A549 (cell line): ENCODE data around the gene SEC16B. TPM values are rescaled to one million over a fixed set of nuclear protein-coding genes. Genes with fewer than 3 reads are reported as not detected.
"Not testable (repeated sequence)": the region's sequence is repeated elsewhere in the genome, so short reads cannot be mapped to it uniquely, and the experiment has no call there.

Source experiments
- ATAC-seq, 2 experiments: fragments of 200-7000 bp in 1 of 2; fragments of >200 bp in 1 of 2; cut with Nextera tagmentation in 1 of 2; cut with Tn5 transposase in 1 of 2; 3 replicates each; pipeline versions ENCODE4 v1.8.0 to v1.9.1; 2018 to 2020; ENCODE audit warnings: mild to moderate bottlenecking in 1 of 2, moderate library complexity in 1 of 2
- CTCF ChIA-PET: fragments of 300-600 bp; sonication (Branson Sonifier 250); formaldehyde crosslinking; extraction: SDS; loops from one replicate; lab custom pipeline; 2021; ENCODE audit warnings: antibody characterized with exemption, inconsistent platforms; lab: Yijun Ruan, JAX
- POLR2A ChIA-PET: fragments of 350-600 bp; formaldehyde crosslinking; extraction: SDS; loops from one replicate; lab custom pipeline; 2021; ENCODE audit warnings: antibody characterized with exemption, inconsistent platforms; lab: Yijun Ruan, JAX
- DNase-seq, 2 experiments: peaks; one replicate each; pipeline versions ENCODE4 v3.0.0 to v3.0.0-alpha.2; 2011 to 2016; ENCODE audit warnings: low read depth in 1 of 2, low spot score in 1 of 2
- FAIRE-seq: peaks from 2 replicates; lab custom pipeline; 2011; peaks lifted over from hg19 to GRCh38; lab: Jason Lieb, UNC
- H3K27ac ChIP-seq, 2 experiments: fragments of >200 bp; sonication (Bioruptor Twin); formaldehyde crosslinking; 3 replicates each; pipeline ENCODE4 v1.5.1; 2016 to 2017
- H3K4me1 ChIP-seq: fragments of >200 bp; sonication (Bioruptor Twin); formaldehyde crosslinking; 3 replicates; pipeline ENCODE4 v1.6.1; 2016
- H3K4me2 ChIP-seq: fragments of >200 bp; sonication (Bioruptor Twin); formaldehyde crosslinking; 3 replicates; pipeline ENCODE4 v1.6.1; 2016
- H3K4me3 ChIP-seq: fragments of >200 bp; sonication (Bioruptor Twin); formaldehyde crosslinking; 3 replicates; pipeline ENCODE4 v1.5.1; 2016
- H3K9me3 ChIP-seq: fragments of >200 bp; sonication (Bioruptor Twin); formaldehyde crosslinking; 3 replicates; pipeline ENCODE4 v1.6.1; 2016
- CBX2 ChIP-seq: fragments of 200-600 bp; sonication (generic); IDR thresholded peaks from 2 replicates; pipeline ENCODE4 v1.6.1; 2016; ENCODE audit warnings: low read depth, mild to moderate bottlenecking, borderline replicate concordance
- CBX8 ChIP-seq: fragments of 200-600 bp; sonication (generic); IDR thresholded peaks from 2 replicates; pipeline ENCODE4 v1.6.1; 2016
- CHD2 ChIP-seq: fragments of 150-350 bp; IDR thresholded peaks from 2 replicates; pipeline ENCODE4 v1.6.1; 2014; ENCODE audit warnings: low read length; ENCODE audit not compliant: partially characterized antibody
- EHMT2 ChIP-seq: fragments of 200-600 bp; sonication (generic); IDR thresholded peaks from 2 replicates; pipeline ENCODE4 v1.6.1; 2016; ENCODE audit warnings: antibody characterized with exemption, low read depth, mild to moderate bottlenecking, moderate library complexity
- ESRRA ChIP-seq: fragments of 150-350 bp; IDR thresholded peaks from 2 replicates; pipeline ENCODE4 v1.6.1; 2014; ENCODE audit warnings: mild to moderate bottlenecking, low read length, borderline replicate concordance
- FOSB ChIP-seq: fragments of 250-450 bp; sonication (Bioruptor Pico); IDR thresholded peaks from 2 replicates; pipeline ENCODE4 v1.5.0; 2020; ENCODE audit warnings: mild to moderate bottlenecking, moderate library complexity
- GATA3 ChIP-seq: IDR thresholded peaks from 2 replicates; pipeline ENCODE4 v1.6.1; 2012; ENCODE audit warnings: borderline replicate concordance
- HEYL ChIP-seq: fragments of 250-450 bp; sonication (Bioruptor Pico); IDR thresholded peaks from 2 replicates; pipeline ENCODE4 v1.8.0; 2021; ENCODE audit warnings: mild to moderate bottlenecking, moderate library complexity
- HOXA7 ChIP-seq: fragments of 250-450 bp; sonication (Bioruptor Pico); IDR thresholded peaks from 2 replicates; pipeline ENCODE4 v1.5.0; 2020; ENCODE audit warnings: mild to moderate bottlenecking, moderate library complexity
- HOXB5 ChIP-seq: fragments of 250-450 bp; sonication (Bioruptor Pico); IDR thresholded peaks from 2 replicates; pipeline ENCODE4 v1.5.0; 2020; ENCODE audit warnings: mild to moderate bottlenecking, moderate library complexity
- JUNB ChIP-seq: fragments of >200 bp; sonication (Bioruptor Twin); formaldehyde crosslinking; IDR thresholded peaks from 2 replicates; pipeline ENCODE4 v1.6.1; 2016
- KDM5A ChIP-seq: fragments of 200-600 bp; sonication (generic); IDR thresholded peaks from 2 replicates; pipeline ENCODE4 v1.6.1; 2016; ENCODE audit warnings: antibody characterized with exemption, mild to moderate bottlenecking
- NR3C1 ChIP-seq: fragments of >200 bp; sonication (Bioruptor Twin); formaldehyde crosslinking; IDR thresholded peaks from 3 replicates; pipeline ENCODE4 v1.6.1; 2017
- POLR2AphosphoS2 ChIP-seq: conservative IDR thresholded peaks from 2 replicates; pipeline ENCODE4 v1.6.1; 2012; ENCODE audit warnings: low read length, improper control_type of control experiment, inconsistent platforms
- RAD21 ChIP-seq, 2 experiments: fragments of >200 bp in 1 of 2; sonication (Bioruptor Twin) in 1 of 2; formaldehyde crosslinking in 1 of 2; IDR thresholded peaks in 1 of 2; conservative IDR thresholded peaks in 1 of 2; 2 replicates in 1 of 2; 3 replicates in 1 of 2; pipeline ENCODE4 v1.6.1; 2012 to 2018; ENCODE audit warnings: inconsistent platforms in 1 of 2
- RCOR1 ChIP-seq: fragments of 150-350 bp; IDR thresholded peaks from 2 replicates; pipeline ENCODE4 v1.6.1; 2014; ENCODE audit warnings: antibody characterized with exemption, low read length, low read depth
- SREBF2 ChIP-seq: fragments of 450-650 bp; IDR thresholded peaks from 2 replicates; pipeline ENCODE4 v1.6.1; 2014; ENCODE audit warnings: mild to moderate bottlenecking, moderate library complexity
- ZNF302 ChIP-seq: fragments of 250-450 bp; sonication (Bioruptor Pico); IDR thresholded peaks from 2 replicates; pipeline ENCODE4 v1.9.0; 2021; ENCODE audit warnings: inconsistent platforms, mild to moderate bottlenecking, moderate library complexity
- WGBS: methylation state at CpG from one replicate; pipeline ENCODE4 v1.1.6; 2017; ENCODE audit errors: missing lambda C conversion rate; 5-methylcytosine and 5-hydroxymethylcytosine counted together
- polyA plus RNA-seq, 4 experiments: library from polyadenylated mRNA; depleted of rRNA in 3 of 4; stranded (reverse); fragments of >200 nt; fragmentation: RNase III in 1 of 4; extraction: RNeasy Plus Mini Kit Qiagen cat#74134 plus additional on column Dnase treatment in 1 of 4; gene quantifications; 2 replicates in 3 of 4; 3 replicates in 1 of 4; pipeline ENCODE4 v1.2.3, GENCODE V29; 2011 to 2017
- TF ChIP-seq, protein P1 (sequence below): fragments of 450-650 bp; IDR thresholded peaks from 2 replicates; pipeline ENCODE4 v1.6.1; 2014; ENCODE audit warnings: antibody characterized with exemption
- TF ChIP-seq, protein P2 (sequence below): fragments of 200-600 bp; sonication (generic); IDR thresholded peaks from 2 replicates; pipeline ENCODE4 v1.6.1; 2016; ENCODE audit warnings: antibody characterized with exemption, mild to moderate bottlenecking, moderate library complexity
- TF ChIP-seq, protein P3 (sequence below): fragments of >200 bp; sonication (Bioruptor Twin); formaldehyde crosslinking; IDR thresholded peaks from 3 replicates; pipeline ENCODE4 v1.5.1; 2016
- TF ChIP-seq, protein P4 (sequence below): IDR thresholded peaks from 2 replicates; pipeline ENCODE4 v1.6.1; 2012; ENCODE audit warnings: low read depth, borderline replicate concordance

SEC16B gene
- polyA plus RNA-seq, 2 of the 4 experiments (the other 2 are of a cell fraction) = 1.3 to 2.6 TPM

DNA sequence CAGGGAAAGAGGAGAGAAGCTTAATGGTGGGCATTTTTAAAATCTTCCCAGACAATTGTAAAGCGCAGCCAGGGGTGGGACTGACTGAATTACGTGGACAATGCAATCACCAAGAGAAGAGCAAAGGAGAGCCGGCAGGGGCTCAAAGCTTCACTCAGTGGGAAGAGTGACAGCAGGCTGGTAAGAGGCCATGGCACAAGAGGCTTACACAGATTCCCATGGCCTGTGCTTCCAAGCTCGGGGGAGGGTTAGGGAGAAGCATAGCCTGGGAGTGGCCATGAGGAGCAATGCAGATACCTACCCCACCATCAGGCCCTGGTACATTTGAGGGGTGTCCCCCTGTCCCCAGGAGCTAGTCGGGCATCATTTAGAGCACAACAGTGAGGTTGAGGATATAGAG lies 27.1 kb upstream of the SEC16B start:
- TF ChIP-seq CBX2 (no peak), NR3C1 (no peak), FOSB (CRISPR knock-in tag) (no peak), HEYL (CRISPR knock-in tag) (no peak), CBX8 (no peak), HOXB5 (no peak), HOXA7 (no peak), ZNF302 (CRISPR knock-in tag) (no peak), CHD2 (no peak), EHMT2 (no peak)
- TF ChIP-seq, protein P1, sequence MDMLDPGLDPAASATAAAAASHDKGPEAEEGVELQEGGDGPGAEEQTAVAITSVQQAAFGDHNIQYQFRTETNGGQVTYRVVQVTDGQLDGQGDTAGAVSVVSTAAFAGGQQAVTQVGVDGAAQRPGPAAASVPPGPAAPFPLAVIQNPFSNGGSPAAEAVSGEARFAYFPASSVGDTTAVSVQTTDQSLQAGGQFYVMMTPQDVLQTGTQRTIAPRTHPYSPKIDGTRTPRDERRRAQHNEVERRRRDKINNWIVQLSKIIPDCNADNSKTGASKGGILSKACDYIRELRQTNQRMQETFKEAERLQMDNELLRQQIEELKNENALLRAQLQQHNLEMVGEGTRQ = no peak
- TF ChIP-seq, protein P2, sequence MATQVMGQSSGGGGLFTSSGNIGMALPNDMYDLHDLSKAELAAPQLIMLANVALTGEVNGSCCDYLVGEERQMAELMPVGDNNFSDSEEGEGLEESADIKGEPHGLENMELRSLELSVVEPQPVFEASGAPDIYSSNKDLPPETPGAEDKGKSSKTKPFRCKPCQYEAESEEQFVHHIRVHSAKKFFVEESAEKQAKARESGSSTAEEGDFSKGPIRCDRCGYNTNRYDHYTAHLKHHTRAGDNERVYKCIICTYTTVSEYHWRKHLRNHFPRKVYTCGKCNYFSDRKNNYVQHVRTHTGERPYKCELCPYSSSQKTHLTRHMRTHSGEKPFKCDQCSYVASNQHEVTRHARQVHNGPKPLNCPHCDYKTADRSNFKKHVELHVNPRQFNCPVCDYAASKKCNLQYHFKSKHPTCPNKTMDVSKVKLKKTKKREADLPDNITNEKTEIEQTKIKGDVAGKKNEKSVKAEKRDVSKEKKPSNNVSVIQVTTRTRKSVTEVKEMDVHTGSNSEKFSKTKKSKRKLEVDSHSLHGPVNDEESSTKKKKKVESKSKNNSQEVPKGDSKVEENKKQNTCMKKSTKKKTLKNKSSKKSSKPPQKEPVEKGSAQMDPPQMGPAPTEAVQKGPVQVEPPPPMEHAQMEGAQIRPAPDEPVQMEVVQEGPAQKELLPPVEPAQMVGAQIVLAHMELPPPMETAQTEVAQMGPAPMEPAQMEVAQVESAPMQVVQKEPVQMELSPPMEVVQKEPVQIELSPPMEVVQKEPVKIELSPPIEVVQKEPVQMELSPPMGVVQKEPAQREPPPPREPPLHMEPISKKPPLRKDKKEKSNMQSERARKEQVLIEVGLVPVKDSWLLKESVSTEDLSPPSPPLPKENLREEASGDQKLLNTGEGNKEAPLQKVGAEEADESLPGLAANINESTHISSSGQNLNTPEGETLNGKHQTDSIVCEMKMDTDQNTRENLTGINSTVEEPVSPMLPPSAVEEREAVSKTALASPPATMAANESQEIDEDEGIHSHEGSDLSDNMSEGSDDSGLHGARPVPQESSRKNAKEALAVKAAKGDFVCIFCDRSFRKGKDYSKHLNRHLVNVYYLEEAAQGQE = no peak
- TF ChIP-seq, protein P3, sequence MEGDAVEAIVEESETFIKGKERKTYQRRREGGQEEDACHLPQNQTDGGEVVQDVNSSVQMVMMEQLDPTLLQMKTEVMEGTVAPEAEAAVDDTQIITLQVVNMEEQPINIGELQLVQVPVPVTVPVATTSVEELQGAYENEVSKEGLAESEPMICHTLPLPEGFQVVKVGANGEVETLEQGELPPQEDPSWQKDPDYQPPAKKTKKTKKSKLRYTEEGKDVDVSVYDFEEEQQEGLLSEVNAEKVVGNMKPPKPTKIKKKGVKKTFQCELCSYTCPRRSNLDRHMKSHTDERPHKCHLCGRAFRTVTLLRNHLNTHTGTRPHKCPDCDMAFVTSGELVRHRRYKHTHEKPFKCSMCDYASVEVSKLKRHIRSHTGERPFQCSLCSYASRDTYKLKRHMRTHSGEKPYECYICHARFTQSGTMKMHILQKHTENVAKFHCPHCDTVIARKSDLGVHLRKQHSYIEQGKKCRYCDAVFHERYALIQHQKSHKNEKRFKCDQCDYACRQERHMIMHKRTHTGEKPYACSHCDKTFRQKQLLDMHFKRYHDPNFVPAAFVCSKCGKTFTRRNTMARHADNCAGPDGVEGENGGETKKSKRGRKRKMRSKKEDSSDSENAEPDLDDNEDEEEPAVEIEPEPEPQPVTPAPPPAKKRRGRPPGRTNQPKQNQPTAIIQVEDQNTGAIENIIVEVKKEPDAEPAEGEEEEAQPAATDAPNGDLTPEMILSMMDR = no peak
- DNase-seq (no peak), FAIRE-seq (no peak), ATAC-seq (no peak)
- ChIA-PET POLR2A (no interaction called here), CTCF (interaction anchor here (0.7 to 2.0 kb wide), 4 partner anchors 20 to 52 kb away, joined by 3 to 6 read pairs (median 3); no protein-coding TSS in a partner anchor)
- H3K27ac ChIP-seq = no peak overlapping the region
- no peak overlapping the region for H3K4me3 ChIP-seq
- H3K9me3 ChIP-seq = no peaks in the 10 kb centered on the region
- no peak overlapping the region for H3K4me2 ChIP-seq
- H3K4me1 ChIP-seq = no peaks in the 10 kb centered on the region
- WGBS = 69% methylated on average over 5 of the region's 5 CpGs

DNA sequence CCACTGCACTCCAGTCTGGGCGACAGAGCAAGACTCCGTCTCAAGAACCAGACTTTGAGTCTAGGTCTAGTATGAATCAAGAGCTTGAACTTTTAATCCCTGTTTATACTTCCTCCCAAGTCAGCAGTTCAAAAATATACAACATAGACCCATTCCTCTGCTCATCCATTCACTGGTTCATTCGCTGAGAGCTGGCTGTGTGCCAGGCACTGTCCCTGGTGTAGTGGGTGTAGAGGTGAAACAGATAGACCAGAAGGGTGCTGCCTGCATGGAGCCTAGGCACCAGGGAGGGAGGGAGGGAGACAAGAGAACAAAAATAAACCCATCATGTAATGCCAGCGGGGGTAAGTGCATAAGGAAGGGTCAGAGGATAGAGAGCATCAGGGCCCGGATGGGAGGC lies 25.5 kb upstream of the SEC16B start:
- POLR2A ChIA-PET = no interaction called here
- Histone ChIP-seq H3K4me3 (no peak overlapping the region), H3K9me3 (no peaks in the 10 kb centered on the region), H3K4me1 (no peaks in the 10 kb centered on the region), H3K4me2 (no peak overlapping the region), H3K27ac (no peak overlapping the region)
- no peak for FAIRE-seq
- DNase-seq = no peak
- CTCF ChIA-PET = interaction anchor here (0.6 to 2.0 kb wide), 4 partner anchors 36 to 731 kb away, joined by 3 to 6 read pairs (median 4); no protein-coding TSS in a partner anchor
- ATAC-seq = no peak
- TF ChIP-seq HOXA7 = no peak
- no peak for TF ChIP-seq HEYL (CRISPR knock-in tag)
- no peak for TF ChIP-seq SREBF2
- no peak for TF ChIP-seq RAD21 (conservative IDR thresholded peaks at IDR 0.05 in 1 of 2, IDR thresholded peaks at IDR 0.05 in 1 of 2)
- no peak for TF ChIP-seq GATA3
- TF ChIP-seq KDM5A = no peak
- TF ChIP-seq, protein P4, sequence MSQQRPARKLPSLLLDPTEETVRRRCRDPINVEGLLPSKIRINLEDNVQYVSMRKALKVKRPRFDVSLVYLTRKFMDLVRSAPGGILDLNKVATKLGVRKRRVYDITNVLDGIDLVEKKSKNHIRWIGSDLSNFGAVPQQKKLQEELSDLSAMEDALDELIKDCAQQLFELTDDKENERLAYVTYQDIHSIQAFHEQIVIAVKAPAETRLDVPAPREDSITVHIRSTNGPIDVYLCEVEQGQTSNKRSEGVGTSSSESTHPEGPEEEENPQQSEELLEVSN = no peak
- no peak for TF ChIP-seq ESRRA
- no peak for TF ChIP-seq POLR2AphosphoS2
- no peak for TF ChIP-seq RCOR1
- TF ChIP-seq EHMT2 = no peak
- TF ChIP-seq JUNB = no peak
- 80% methylated on average over 5 of the region's 5 CpGs for WGBS

DNA sequence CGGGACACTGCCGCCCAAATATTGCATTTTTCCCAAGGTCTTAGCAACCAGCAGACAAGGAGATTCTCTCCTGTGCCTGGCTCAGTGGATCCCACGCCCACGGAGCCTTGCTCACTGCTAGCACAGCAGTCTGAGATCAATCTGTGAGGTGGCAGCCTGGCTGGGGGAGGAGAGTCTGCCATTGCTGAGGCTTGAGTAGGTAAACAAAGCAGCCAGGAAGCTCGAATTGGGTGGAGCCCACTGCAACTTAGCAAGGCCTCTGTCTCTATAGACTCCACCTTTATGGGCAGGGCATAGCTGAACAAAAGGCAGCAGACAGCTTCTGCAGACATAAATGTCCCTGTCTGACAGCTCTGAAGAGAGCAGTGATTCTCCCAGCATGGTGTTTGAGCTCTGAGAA lies 16.4 kb upstream of the SEC16B start:
- ATAC-seq, H3K9me3 ChIP-seq, H3K4me2 ChIP-seq, H3K4me1 ChIP-seq, H3K4me3 ChIP-seq, POLR2A ChIA-PET, FAIRE-seq, CTCF ChIA-PET, H3K27ac ChIP-seq: not testable (repeated sequence)
- WGBS = 52% methylated on average over 4 of the region's 5 CpGs
- peak in 1 of 2 experiments; percentile 6 for DNase-seq
